Effector memory CD8-positive, alpha-beta T cell (primary cell): ENCODE results near the gene SRSF1.
A peak's percentile ranks its signal among the peaks of the same experiment; 100 is the strongest.
"Not testable (repeated sequence)": the region's sequence is repeated elsewhere in the genome, so short reads cannot be mapped to it uniquely, and the experiment has no call there.

Experiments
- ATAC-seq: fragments of 150-1000 bp; cut with Tn5 transposase; replicated peaks from 2 replicates; pipeline ENCODE4 v1.10.0; 2021; ENCODE audit warnings: mild to moderate bottlenecking, moderate library complexity
- DNase-seq, 3 experiments: peaks; one replicate each; pipeline ENCODE4 v3.0.0; 2021
- H3K27ac Mint-ChIP-seq, 2 donors: one replicate each; pipeline ENCODE4 v1.8.0; 2022; ENCODE audit warnings: mild to moderate bottlenecking in 2 of 2, mixed read lengths in 2 of 2, moderate library complexity in 2 of 2
- H3K27me3 Mint-ChIP-seq, 2 donors: one replicate each; pipeline ENCODE4 v1.8.0; 2022; ENCODE audit warnings: mixed read lengths in 2 of 2
- H3K36me3 Mint-ChIP-seq: one replicate; pipeline ENCODE4 v1.8.0; 2022; ENCODE audit warnings: mild to moderate bottlenecking, moderate library complexity, mixed read lengths; ENCODE audit not compliant: insufficient read depth
- H3K4me1 Mint-ChIP-seq, 2 donors: one replicate each; pipeline ENCODE4 v1.8.0; 2022; ENCODE audit warnings: low read depth in 2 of 2, mixed read lengths in 2 of 2
- H3K4me3 Mint-ChIP-seq, 2 donors: one replicate each; pipeline ENCODE4 v1.8.0; 2022; ENCODE audit warnings: mild to moderate bottlenecking in 2 of 2, mixed read lengths in 2 of 2, moderate library complexity in 2 of 2
- H3K9me3 Mint-ChIP-seq, 2 donors: one replicate each; pipeline ENCODE4 v1.8.0; 2022; ENCODE audit warnings: mixed read lengths in 2 of 2

Gene SRSF1

GRCh38 chr17:57962279-57963148 lies 44.5 kb downstream of the SRSF1 start:
- Mint-ChIP-seq H3K36me3 (no peaks in the 10 kb centered on the region), H3K27ac (no peak overlapping the region), H3K4me3 (no peak overlapping the region), H3K27me3 (peaks cover 29 to 54% of the 10 kb centered on the region in 2 donors), H3K4me1 (peaks cover 1 to 4% of the 10 kb centered on the region in 2 donors), H3K9me3 (no peaks in the 10 kb centered on the region)
- no peak for ATAC-seq
- no peak for DNase-seq

DNA sequence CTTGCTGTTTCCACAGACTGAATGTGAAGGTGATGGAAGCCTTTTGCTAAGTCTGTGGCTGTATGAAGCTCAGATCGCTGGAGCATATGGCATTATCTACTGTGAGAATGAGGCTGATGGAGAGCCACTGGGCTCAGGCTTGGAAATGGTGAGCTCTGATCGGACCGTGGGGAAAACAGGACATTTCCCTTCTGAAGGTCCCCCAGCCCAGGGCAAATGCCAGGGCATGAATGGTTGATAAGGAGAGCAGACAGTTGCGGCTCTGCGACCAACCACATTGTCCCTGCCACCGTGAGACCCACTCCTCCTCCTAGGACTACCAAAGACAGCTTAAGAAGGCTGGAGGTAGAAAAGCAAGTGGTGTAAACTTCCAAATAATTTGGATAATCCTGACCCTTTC lies 47.1 kb downstream of the SRSF1 start:
- DNase-seq: no peak
- H3K9me3 Mint-ChIP-seq: no peaks in the 10 kb centered on the region
- H3K36me3 Mint-ChIP-seq: peaks cover 10% of the 10 kb centered on the region
- peaks cover 17 to 23% of the 10 kb centered on the region in 2 donors for H3K4me1 Mint-ChIP-seq
- no peak for ATAC-seq
- no peak overlapping the region for H3K4me3 Mint-ChIP-seq
- peaks cover 33 to 53% of the 10 kb centered on the region in 2 donors for H3K27me3 Mint-ChIP-seq
- H3K27ac Mint-ChIP-seq: no peak overlapping the region

DNA sequence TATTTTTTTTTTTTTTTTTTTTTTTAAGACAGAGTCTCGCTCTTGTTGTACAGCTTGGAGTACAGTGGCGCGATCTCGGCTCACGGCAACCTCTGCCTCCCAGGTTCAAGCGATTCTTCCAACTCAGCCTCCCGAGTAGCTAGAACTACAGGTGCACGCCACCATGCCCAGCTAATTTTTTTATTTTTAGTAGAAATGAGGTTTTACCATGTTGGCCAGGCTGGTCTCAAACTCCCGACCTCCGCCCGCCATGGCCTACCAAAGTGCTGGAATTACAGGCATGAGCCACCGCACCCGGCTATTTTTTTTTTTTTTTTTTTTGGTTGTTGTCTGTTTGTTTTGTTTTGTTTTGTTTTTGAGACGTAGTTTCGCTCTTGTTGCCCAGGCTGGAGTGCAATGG lies 48.7 kb downstream of the SRSF1 start:
- H3K9me3 Mint-ChIP-seq, H3K4me3 Mint-ChIP-seq, H3K27ac Mint-ChIP-seq, ATAC-seq, DNase-seq: not testable (repeated sequence)
- Mint-ChIP-seq H3K4me1 (peaks cover 20 to 23% of the 10 kb centered on the region in 2 donors), H3K36me3 (peaks cover 10% of the 10 kb centered on the region), H3K27me3 (peaks cover 27 to 55% of the 10 kb centered on the region in 2 donors)

DNA sequence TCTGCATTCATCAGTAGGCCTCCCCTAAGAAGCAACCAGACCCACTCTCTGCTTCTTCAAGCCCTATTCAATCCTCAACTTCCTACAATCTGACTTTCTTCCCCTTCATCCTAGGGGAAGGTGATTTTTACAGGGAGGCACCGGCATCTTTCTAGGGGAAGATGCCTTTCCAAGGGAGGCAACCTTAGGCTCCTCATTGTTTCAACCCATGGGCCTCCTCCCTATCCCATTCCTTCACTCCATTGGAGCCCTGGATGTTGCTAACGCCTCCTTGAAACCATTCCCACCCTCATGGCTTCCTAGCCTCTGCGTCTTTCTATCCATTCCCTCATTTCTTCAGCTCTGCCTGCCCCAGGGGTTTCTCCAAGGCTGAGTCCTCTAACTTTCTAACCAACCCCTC lies 49.2 kb downstream of the SRSF1 start:
- H3K27ac Mint-ChIP-seq: no peak overlapping the region
- ATAC-seq (no peak), DNase-seq (no peak)
- peaks cover 27 to 54% of the 10 kb centered on the region in 2 donors for H3K27me3 Mint-ChIP-seq
- H3K36me3 Mint-ChIP-seq: peaks cover 10% of the 10 kb centered on the region
- H3K4me3 Mint-ChIP-seq: peak overlapping the region in 1 of 2 donors; percentile 34
- H3K9me3 Mint-ChIP-seq: no peaks in the 10 kb centered on the region
- peaks cover 21 to 23% of the 10 kb centered on the region in 2 donors for H3K4me1 Mint-ChIP-seq

DNA sequence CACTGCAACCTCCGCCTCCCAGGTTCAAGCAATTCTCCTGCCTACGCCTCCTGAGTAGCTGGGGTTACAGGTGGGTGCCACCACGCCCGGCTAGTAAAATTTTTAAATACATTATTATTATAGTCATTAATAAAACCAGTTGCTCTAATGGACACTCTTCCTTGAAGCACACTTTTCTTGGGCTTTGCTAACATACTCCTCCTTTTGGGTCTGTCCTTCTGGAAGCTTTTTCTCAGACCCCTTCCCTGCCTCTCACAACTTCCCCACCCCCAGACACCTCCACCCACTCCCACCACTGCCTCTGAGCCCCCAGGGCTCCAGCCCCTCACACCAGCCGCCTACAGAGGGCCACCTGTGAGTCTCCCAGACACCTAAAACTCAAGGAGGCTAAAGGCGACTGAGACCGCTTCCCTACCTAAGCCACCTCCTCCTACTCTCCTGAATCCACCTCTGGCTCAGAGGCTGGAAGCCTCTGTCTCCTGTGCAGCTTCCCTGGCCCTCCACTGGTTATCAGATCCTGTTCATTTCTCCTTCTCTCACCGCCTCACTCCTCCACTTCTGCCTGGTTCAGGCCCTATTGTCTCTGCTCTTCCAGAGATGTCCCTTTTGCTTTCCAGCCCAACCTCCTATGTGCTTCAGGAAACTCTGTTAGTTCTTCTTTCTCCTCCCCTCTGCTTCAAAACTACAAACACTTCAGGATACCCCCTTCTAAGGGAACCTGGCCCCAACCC lies 49.8 kb downstream of the SRSF1 start:
- no peaks in the 10 kb centered on the region for H3K9me3 Mint-ChIP-seq
- peak overlapping the region in 1 of 2 donors; percentile 21 for H3K27ac Mint-ChIP-seq
- peak overlapping the region; percentile 4 to 34 for H3K4me3 Mint-ChIP-seq
- peaks cover 10% of the 10 kb centered on the region for H3K36me3 Mint-ChIP-seq
- DNase-seq (no peak), ATAC-seq (no peak)
- peaks cover 21 to 23% of the 10 kb centered on the region in 2 donors for H3K4me1 Mint-ChIP-seq
- H3K27me3 Mint-ChIP-seq: peaks cover 26 to 50% of the 10 kb centered on the region in 2 donors

DNA sequence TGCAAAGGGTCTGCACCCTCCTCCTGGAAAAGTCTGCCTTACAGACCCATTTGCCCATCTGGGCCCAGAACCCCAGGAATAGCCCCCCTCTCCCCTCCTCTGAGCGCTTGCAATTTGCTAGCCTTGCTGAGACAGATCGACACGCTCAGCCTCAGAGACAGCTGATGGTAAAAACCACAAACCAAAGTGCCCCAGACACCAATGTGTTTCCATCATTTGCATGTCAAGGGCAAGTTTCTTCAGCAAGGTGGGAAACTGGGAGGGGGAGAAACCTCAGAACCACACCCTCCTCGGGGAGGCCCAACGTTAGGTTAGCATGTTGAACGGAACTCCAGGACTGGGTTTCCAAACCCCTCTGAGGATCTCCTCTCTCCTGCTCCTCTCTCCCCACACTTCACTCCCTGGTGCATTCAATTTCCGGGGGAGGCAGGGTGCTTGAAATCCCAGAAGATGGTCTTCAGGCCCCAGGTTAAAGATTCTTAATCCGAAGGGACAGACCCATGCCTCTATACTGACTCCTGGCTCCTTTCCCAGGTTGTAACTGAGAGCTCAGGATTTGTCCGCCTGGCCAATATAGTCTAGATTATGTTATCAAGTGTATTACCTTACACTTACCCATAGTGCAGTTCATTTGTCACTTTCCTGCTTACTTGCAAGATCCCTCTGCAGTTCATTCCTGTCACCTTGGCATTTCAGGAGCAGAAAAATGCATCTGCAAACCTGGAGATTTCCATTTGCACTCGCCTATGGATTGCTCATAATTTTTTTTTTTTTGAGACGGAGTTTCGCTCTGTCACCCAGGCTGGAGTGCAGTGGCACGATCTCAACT lies 50.5 kb downstream of the SRSF1 start:
- ATAC-seq: peak; percentile 82
- peaks cover 21 to 44% of the 10 kb centered on the region in 2 donors for H3K27me3 Mint-ChIP-seq
- H3K27ac Mint-ChIP-seq: peak overlapping the region; percentile 22 to 59
- peak overlapping the region; percentile 80 to 86 for H3K4me3 Mint-ChIP-seq
- DNase-seq: peak; percentile 47 to 56 (median 56)
- H3K9me3 Mint-ChIP-seq: no peaks in the 10 kb centered on the region
- H3K4me1 Mint-ChIP-seq: peaks cover 21 to 23% of the 10 kb centered on the region in 2 donors
- peaks cover 10% of the 10 kb centered on the region for H3K36me3 Mint-ChIP-seq

GRCh38 chr17:57955183-57955931 lies 51.7 kb downstream of the SRSF1 start, which contains the start of gene CUEDC1:
Gene CUEDC1, minus strand, starts transcription at chr17:57955412. Its CDS starts 69,848 bp downstream, at chr17:57885564.
- peak within 1 kb of the TSS; percentile 80 to 86 for H3K4me3 Mint-ChIP-seq
- H3K27me3 Mint-ChIP-seq: peaks cover 21 to 35% of the 10 kb centered on the region in 2 donors
- peak; percentile 51 to 59 (median 53) for DNase-seq
- H3K27ac Mint-ChIP-seq: peak within 1 kb of the TSS; percentile 22 to 59
- no peaks in the 10 kb centered on the region for H3K9me3 Mint-ChIP-seq
- peaks cover 27 to 30% of the 10 kb centered on the region in 2 donors for H3K4me1 Mint-ChIP-seq
- ATAC-seq: peak; percentile 72
- peaks cover 10% of the 10 kb centered on the region for H3K36me3 Mint-ChIP-seq

GRCh38 chr17:57954397-57955182 lies 52.5 kb downstream of the SRSF1 start:
- H3K27me3 Mint-ChIP-seq: peaks cover 20 to 32% of the 10 kb centered on the region in 2 donors
- peaks cover 27 to 33% of the 10 kb centered on the region in 2 donors for H3K4me1 Mint-ChIP-seq
- no peak overlapping the region for H3K27ac Mint-ChIP-seq
- H3K9me3 Mint-ChIP-seq: no peaks in the 10 kb centered on the region
- H3K4me3 Mint-ChIP-seq: peak overlapping the region; percentile 54 to 73
- H3K36me3 Mint-ChIP-seq: peaks cover 10% of the 10 kb centered on the region
- ATAC-seq (no peak), DNase-seq (no peak)

DNA sequence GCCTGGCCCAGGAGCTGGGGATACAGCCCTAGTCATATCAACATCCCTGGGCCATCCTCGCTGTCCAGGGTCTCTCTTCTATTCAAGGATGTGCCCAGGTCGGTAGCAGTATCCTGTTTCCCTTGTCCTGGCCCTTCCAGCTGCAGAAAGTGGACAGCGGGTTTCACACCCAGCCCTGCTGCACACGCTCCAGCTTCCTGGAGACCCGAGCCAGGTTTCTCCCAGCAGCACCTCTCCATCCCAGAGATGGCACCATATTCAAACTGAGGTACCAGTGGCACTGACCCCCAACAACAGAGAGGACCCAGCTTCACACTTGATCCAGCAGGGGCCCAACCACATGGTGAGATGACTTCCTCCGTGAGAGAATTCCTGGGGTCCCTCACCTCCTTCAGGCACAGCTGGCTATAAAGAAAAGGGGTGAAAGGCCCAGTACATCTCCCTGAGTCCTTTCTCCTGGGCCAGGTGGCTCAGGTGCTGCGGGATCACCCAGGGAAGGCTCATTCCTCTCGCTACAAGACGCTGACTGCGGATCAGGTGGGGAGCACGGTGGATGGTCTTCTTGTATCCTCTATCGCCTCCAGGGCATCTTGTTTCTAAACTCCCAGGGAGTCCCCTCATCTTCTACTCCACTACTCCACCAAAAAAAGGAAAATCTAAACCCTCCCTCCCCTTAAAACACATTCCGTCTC lies 53.2 kb downstream of the SRSF1 start:
- Mint-ChIP-seq H3K4me1 (peaks cover 31 to 39% of the 10 kb centered on the region in 2 donors), H3K27me3 (peaks cover 13 to 25% of the 10 kb centered on the region in 2 donors), H3K4me3 (peak overlapping the region; percentile 54 to 73), H3K36me3 (peaks cover 10% of the 10 kb centered on the region), H3K9me3 (no peaks in the 10 kb centered on the region), H3K27ac (no peak overlapping the region)
- ATAC-seq: no peak
- DNase-seq: no peak
